ENCODE measurements around the gene MTCL1.

The MTCL1 gene

GRCh38 chr18:8779251-8779650, 73.9 kb downstream of the MTCL1 start:
- in situ Hi-C loops (cut with MboI; ENCODE audit: low sequenced_read_pairs, unreplicated experiment) = no loop called here
- DNase-seq (ENCODE audit: low spot score) = no peak
- no peak for TF ChIP-seq CTCF (IDR thresholded peaks at IDR 0.05; ENCODE audit: borderline replicate concordance, control extremely low read depth, extremely low read depth, insufficient read depth, missing control alignments)

- in situ Hi-C loops (cut with MboI; ENCODE audit: low sequenced_read_pairs, unreplicated experiment) = no loop called here
- DNase-seq (ENCODE audit: low spot score) = no peak
- TF ChIP-seq CTCF (IDR thresholded peaks at IDR 0.05; ENCODE audit: borderline replicate concordance, control extremely low read depth, extremely low read depth, insufficient read depth, missing control alignments) = no peak
These were observed 74.9 kb downstream of the MTCL1 start for GRCh38 chr18:8780227-8780626.

- no peak for TF ChIP-seq CTCF (IDR thresholded peaks at IDR 0.05; ENCODE audit: borderline replicate concordance, control extremely low read depth, extremely low read depth, insufficient read depth, missing control alignments)
- in situ Hi-C loops (cut with MboI; ENCODE audit: low sequenced_read_pairs, unreplicated experiment) = no loop called here
- DNase-seq (ENCODE audit: low spot score) = no peak
These were observed 76.3 kb downstream of the MTCL1 start for GRCh38 chr18:8781671-8782070.

GRCh38 chr18:8783335-8783993, 78.1 kb downstream of the MTCL1 start:
- in situ Hi-C loops (cut with MboI; ENCODE audit: low sequenced_read_pairs, unreplicated experiment) = no loop called here
- no peak for TF ChIP-seq CTCF (IDR thresholded peaks at IDR 0.05; ENCODE audit: borderline replicate concordance, control extremely low read depth, extremely low read depth, insufficient read depth, missing control alignments)
- DNase-seq (ENCODE audit: low spot score) = no peak

- in situ Hi-C loops (cut with MboI; ENCODE audit: low sequenced_read_pairs, unreplicated experiment) = no loop called here
- DNase-seq (ENCODE audit: low spot score) = no peak
- TF ChIP-seq CTCF (IDR thresholded peaks at IDR 0.05; ENCODE audit: borderline replicate concordance, control extremely low read depth, extremely low read depth, insufficient read depth, missing control alignments) = no peak
These were observed 78.7 kb downstream of the MTCL1 start for GRCh38 chr18:8783994-8784530.

- in situ Hi-C loops (cut with MboI; ENCODE audit: low sequenced_read_pairs, unreplicated experiment) = no loop called here
- TF ChIP-seq CTCF (IDR thresholded peaks at IDR 0.05; ENCODE audit: borderline replicate concordance, control extremely low read depth, extremely low read depth, insufficient read depth, missing control alignments) = no peak
- DNase-seq (ENCODE audit: low spot score) = no peak
These were observed 79.9 kb downstream of the MTCL1 start for GRCh38 chr18:8785261-8785660.

Data from GM13976 (cell line).